Thyroid gland (tissue), 4 donors: ENCODE data around the gene RGS13.

Experiments
- CTCF ChIP-seq, 6 experiments: fragments of 200-600 bp in 3 of 6; fragments of 450-650 bp in 3 of 6; sonication (generic) in 3 of 6; IDR thresholded peaks; one replicate each; pipeline ENCODE4 v1.5.1; 2016 to 2019; ENCODE audit warnings: antibody characterized with exemption in 6 of 6, mild to moderate bottlenecking in 2 of 6, inconsistent platforms in 1 of 6, moderate library complexity in 1 of 6
- POLR2A ChIP-seq, 2 donors: fragments of 450-650 bp; IDR thresholded peaks; one replicate each; pipeline ENCODE4 v1.6.1; 2017; ENCODE audit warnings: antibody characterized with exemption in 2 of 2, mild to moderate bottlenecking in 2 of 2, moderate library complexity in 1 of 2

GRCh38 chr1:192654120-192654519, 18.2 kb downstream of the RGS13 start:
- TF ChIP-seq POLR2A (IDR thresholded peaks at IDR 0.05), result no peak
- TF ChIP-seq CTCF (IDR thresholded peaks at IDR 0.05), result no peak
